Muscle of leg (tissue), 11 donors: ENCODE results near the gene FADS3. TPM values are rescaled to one million over a fixed set of nuclear protein-coding genes. Genes with fewer than 3 reads are reported as not detected.
"Not testable (repeated sequence)": the region's sequence is repeated elsewhere in the genome, so short reads cannot be mapped to it uniquely, and the experiment has no call there.

ENCODE experiments used
- DNase-seq: peaks from one replicate; pipeline ENCODE4 v3.0.0; 2013
- H3K27ac ChIP-seq: one replicate; pipeline ENCODE4 v1.5.1; 2013; ENCODE audit warnings: mild to moderate bottlenecking, low read length, control low read depth
- H3K27me3 ChIP-seq: one replicate; pipeline ENCODE4 v1.6.1; 2013; ENCODE audit warnings: low read length; ENCODE audit not compliant: control insufficient read depth, insufficient read depth
- H3K36me3 ChIP-seq: one replicate; pipeline ENCODE4 v1.6.1; 2013; ENCODE audit warnings: low read length; ENCODE audit not compliant: control insufficient read depth, insufficient read depth
- H3K4me1 ChIP-seq: one replicate; pipeline ENCODE4 v1.6.1; 2013; ENCODE audit warnings: low read length; ENCODE audit not compliant: control insufficient read depth, insufficient read depth
- H3K4me3 ChIP-seq: one replicate; pipeline ENCODE4 v1.5.1; 2013; ENCODE audit warnings: low read length, control low read depth
- H3K9me3 ChIP-seq: replicated peaks from 2 replicates; pipeline ENCODE4 v1.6.1; 2013; ENCODE audit warnings: low read depth, low read length; ENCODE audit not compliant: control insufficient read depth
- WGBS: methylation state at CpG from one replicate; pipeline ENCODE4 v1.1.5; 2013; ENCODE audit warnings: missing lambda C conversion rate; ENCODE audit not compliant: insufficient coverage; 5-methylcytosine and 5-hydroxymethylcytosine counted together
- polyA plus RNA-seq, 8 donors: library from polyadenylated mRNA; unstranded; fragments of 120-200 nt; gene quantifications; one replicate each; pipeline versions ENCODE4 v1.2.1 to v1.2.3, GENCODE V29; 2013; ENCODE audit warnings: inconsistent platforms in 1 of 8, low replicate concordance in 1 of 8; ENCODE audit not compliant: insufficient read length in 8 of 8, insufficient read depth in 1 of 8
- total RNA-seq: library from RNA; stranded (reverse); fragments of 120-200 nt; gene quantifications from one replicate; pipeline ENCODE4 v1.2.4, GENCODE V29; 2013

The FADS3 gene
- total and polyA plus RNA-seq, 9 donors: 30.5 to 43.7 (median 39.4) TPM

DNA sequence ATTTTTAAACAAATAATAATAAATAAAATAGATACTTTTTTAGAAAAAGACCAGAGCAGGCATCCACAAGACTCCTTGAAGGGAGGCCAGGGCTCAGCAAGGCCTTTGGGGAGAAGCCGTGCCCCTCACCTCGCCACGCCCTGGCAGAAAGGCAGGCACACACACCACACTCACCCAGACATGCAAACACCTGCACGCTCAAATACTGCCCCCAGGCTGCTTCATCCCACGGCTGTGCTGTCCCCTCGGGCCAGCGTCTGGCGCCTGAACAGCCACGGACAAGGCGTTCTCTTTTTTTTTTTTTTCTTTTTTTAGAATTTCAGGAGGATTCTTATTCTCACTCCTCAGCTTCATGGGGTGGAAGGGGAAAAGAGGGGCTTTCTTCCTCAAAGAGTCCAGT lies 1.5 kb downstream of the FADS3 start:
- DNase-seq: no peak
- peak overlapping the region; percentile 11 for H3K27ac ChIP-seq
- no peaks in the 10 kb centered on the region for H3K36me3 ChIP-seq
- peaks cover 2% of the 10 kb centered on the region for H3K9me3 ChIP-seq
- WGBS: 100% methylated on average over 3 of the region's 10 CpGs
- no peaks in the 10 kb centered on the region for H3K27me3 ChIP-seq
- H3K4me3 ChIP-seq: no peak overlapping the region
- H3K4me1 ChIP-seq: peaks cover 50% of the 10 kb centered on the region

DNA sequence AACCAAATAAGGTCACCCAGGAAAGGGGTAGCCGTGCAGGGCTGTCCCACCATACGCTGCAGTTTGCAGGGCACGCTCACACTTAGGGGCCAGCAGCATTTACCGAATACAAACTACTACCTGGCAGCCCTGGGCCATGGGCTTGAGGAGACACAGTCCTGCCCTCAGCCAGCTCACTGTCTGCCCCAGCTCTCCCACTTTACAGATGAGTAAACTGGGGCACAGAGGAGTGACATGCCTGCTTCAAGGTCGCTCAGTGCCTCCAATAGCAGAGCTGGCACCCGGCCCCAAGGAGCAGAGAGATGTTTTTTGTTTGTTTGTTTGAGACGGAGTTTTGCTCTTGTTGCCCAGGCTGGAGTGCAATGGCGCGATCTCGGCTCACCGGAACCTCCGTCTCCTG lies 2.8 kb downstream of the FADS3 start:
- peak overlapping the region; percentile 88 for H3K27ac ChIP-seq
- H3K27me3 ChIP-seq: no peaks in the 10 kb centered on the region
- peaks cover 57% of the 10 kb centered on the region for H3K4me1 ChIP-seq
- H3K4me3 ChIP-seq: no peak overlapping the region
- 86% methylated on average over 11 of the region's 12 CpGs for WGBS
- H3K36me3 ChIP-seq: no peaks in the 10 kb centered on the region
- H3K9me3 ChIP-seq: peaks cover 2% of the 10 kb centered on the region
- no peak for DNase-seq

DNA sequence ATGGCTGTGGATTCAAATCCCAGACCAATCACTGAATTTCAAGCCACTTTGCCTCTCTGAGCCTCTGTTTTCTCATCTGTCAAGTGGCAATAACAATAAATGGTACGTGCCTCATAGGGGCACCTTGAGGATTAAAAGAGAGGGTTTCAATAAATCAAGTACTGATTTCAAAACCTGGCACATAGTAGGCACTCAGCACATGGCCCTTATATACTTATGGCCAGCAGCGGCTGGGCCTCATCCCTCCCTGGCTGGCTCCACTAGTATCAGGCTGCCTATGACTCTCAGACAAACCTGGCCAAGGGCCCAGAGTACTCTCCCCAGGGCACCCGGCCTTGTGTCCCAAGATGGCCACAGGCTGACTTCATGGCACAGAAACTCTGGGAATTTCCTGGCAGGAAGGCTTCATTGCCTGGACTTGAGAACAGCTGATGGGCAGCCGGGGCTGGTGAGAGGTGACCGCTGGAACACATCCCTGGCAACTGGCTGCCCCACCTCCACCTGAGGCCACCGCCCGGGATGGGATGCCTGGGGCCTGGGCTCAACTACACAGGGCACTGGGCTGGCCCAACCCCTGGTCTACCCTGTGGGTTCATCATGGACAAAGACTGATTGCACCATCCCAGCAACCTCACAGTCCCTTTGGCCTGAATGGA lies 3.4 kb downstream of the FADS3 start:
- WGBS: 62% methylated on average over 3 of the region's 7 CpGs
- Histone ChIP-seq H3K27me3 (no peaks in the 10 kb centered on the region), H3K36me3 (no peaks in the 10 kb centered on the region), H3K4me1 (peaks cover 57% of the 10 kb centered on the region), H3K27ac (peak overlapping the region; percentile 88), H3K9me3 (peaks cover 2% of the 10 kb centered on the region), H3K4me3 (no peak overlapping the region)
- DNase-seq: peak; percentile 91

DNA sequence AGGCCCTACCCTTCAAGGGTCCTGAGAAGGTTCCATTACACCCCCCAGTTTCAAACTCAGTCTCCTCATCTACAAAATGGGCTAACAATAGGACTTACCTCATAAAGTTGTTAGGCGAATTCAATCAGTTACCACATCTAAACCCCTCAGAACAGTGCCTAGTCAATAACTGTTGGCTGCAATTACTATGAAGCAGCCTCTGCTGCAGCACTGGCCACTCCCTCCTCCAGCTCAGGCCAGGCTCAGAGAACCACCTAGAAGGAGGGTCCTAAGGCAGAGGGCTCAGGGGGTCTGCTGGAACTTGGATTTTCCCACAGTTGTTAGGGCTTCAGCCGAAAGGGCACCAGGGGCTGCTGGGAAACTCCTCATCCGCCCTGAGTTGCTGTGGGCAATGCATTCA lies 4.7 kb downstream of the FADS3 start:
- Histone ChIP-seq H3K4me1 (peaks cover 56% of the 10 kb centered on the region), H3K4me3 (no peak overlapping the region), H3K27me3 (no peaks in the 10 kb centered on the region), H3K36me3 (no peaks in the 10 kb centered on the region), H3K9me3 (peaks cover 2% of the 10 kb centered on the region), H3K27ac (no peak overlapping the region)
- DNase-seq: no peak
- 97% methylated on average over 3 of the region's 3 CpGs for WGBS

DNA sequence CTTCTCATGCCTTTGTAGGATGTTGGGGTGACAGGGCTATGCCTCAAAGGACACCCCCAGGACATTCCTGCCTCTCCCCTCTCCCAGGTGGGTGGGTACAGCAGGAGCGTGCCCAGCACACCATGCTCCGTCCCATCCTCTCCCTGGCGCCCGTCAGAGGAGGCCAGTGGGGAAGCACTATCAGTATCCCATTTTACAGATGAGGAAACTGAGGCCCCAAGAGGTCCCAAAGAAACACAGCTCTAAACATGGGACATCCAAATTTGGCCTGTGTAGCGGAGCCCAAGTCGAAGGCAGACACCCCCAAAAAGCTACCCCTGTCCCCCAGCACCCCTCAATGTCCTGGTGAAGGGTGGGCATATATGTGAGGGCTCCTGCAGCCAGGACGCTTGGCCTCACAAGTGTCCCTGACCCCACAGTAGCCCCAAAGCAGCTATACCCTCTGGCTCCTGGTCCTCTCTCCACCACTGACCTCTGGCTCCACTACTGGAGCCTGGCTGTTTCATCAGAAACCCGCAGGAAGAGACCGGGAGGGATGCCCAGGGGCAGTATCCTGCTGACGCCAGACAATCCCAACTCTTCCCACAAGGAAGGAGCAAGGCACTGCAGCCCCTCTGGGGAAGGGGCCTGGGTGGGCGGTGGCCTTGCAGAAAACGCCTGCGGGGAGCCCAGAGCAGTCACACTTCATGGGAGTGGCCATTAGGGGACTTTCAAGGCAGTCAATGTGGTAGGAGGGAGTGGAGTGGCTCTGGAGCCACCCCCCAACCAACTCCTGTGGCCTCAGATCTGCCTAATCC lies 5.4 kb downstream of the FADS3 start:
- no peak overlapping the region for H3K27ac ChIP-seq
- no peaks in the 10 kb centered on the region for H3K27me3 ChIP-seq
- H3K36me3 ChIP-seq: no peaks in the 10 kb centered on the region
- 93% methylated on average over 3 of the region's 13 CpGs for WGBS
- peaks cover 60% of the 10 kb centered on the region for H3K4me1 ChIP-seq
- H3K9me3 ChIP-seq: peaks cover 2% of the 10 kb centered on the region
- no peak for DNase-seq
- H3K4me3 ChIP-seq: no peak overlapping the region

DNA sequence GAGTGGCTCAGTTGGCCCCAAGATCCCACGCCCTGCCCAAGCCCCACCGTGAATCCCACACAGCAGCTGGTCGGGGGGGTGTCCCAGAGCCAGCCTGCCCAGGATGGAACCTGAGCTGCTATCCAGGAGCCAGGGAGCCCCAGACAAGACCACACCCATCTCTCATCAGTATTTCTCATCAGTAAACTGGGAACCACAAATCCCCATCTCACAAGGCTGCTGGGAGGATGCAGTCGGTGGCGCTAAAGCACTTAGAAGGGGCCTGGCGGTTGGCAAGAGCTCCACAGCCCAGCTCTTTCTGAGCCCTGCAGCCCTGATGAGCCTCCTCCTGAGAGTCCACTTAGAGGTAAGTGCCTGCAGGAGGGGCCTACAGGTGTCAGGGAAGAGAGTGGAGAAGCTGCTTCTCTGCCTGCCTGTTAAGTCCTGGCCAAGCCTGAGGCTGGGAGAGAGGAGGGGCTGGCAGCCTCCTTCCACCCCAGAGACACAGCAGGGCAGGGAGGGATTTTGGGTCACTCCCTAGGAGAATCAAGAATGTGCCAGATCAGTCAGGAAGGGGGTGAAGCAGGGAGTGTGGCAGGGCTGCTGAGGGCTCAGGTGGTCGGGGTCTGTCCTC lies 6.1 kb downstream of the FADS3 start:
- Histone ChIP-seq H3K9me3 (peaks cover 2% of the 10 kb centered on the region), H3K4me1 (peaks cover 53% of the 10 kb centered on the region), H3K36me3 (no peaks in the 10 kb centered on the region), H3K27ac (no peak overlapping the region), H3K27me3 (no peaks in the 10 kb centered on the region), H3K4me3 (no peak overlapping the region)
- 67% methylated on average over 4 of the region's 7 CpGs for WGBS
- DNase-seq: no peak

DNA sequence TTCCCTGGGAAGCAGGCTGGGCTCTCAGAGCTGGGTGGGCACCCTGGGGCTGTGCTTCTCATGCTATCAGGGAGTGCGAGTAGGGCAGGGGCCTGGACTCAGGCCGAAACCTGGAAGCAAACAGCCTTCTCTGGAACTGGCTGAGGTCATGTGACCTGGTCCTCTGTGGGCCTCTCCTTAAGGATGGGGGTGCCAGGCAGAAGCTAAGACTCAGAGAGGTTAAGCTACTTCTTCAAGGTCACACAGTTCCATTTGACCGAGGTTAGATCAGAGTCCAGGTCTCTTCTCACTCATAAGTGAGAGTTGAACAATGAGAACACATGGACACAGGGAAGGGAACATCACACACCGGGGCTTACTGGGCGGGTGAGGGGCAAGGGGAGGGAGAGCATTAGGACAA lies 7.4 kb downstream of the FADS3 start:
- H3K4me1 ChIP-seq: peaks cover 55% of the 10 kb centered on the region
- H3K36me3 ChIP-seq: peaks cover 1% of the 10 kb centered on the region
- no peak overlapping the region for H3K4me3 ChIP-seq
- no peak for DNase-seq
- H3K27me3 ChIP-seq: no peaks in the 10 kb centered on the region
- peaks cover 2% of the 10 kb centered on the region for H3K9me3 ChIP-seq
- 75% methylated on average over 3 of the region's 5 CpGs for WGBS
- H3K27ac ChIP-seq: no peak overlapping the region

DNA sequence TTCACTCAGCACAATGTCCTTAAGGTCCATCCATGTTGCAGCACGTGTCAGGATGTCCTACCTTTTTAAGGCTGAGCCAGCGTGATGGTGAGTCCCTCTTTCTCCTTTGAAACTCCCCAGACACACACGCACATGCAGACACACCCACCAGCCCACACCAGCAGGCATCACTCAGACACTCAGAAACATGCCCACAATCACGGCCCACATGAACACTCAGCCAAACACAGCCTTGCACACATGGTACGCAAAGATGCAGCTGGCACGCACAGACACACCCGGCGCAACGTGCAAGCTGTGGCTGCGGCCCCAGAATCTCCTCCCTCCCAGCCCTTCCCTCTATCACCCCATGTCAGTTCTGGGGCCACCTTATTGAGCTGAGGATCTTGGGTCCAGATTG lies 8.0 kb downstream of the FADS3 start:
- no peak overlapping the region for H3K4me3 ChIP-seq
- H3K27ac ChIP-seq: no peak overlapping the region
- H3K36me3 ChIP-seq: peaks cover 7% of the 10 kb centered on the region
- H3K9me3 ChIP-seq: peaks cover 2% of the 10 kb centered on the region
- WGBS: 81% methylated on average over 4 of the region's 10 CpGs
- H3K4me1 ChIP-seq: peaks cover 50% of the 10 kb centered on the region
- no peaks in the 10 kb centered on the region for H3K27me3 ChIP-seq
- no peak for DNase-seq

DNA sequence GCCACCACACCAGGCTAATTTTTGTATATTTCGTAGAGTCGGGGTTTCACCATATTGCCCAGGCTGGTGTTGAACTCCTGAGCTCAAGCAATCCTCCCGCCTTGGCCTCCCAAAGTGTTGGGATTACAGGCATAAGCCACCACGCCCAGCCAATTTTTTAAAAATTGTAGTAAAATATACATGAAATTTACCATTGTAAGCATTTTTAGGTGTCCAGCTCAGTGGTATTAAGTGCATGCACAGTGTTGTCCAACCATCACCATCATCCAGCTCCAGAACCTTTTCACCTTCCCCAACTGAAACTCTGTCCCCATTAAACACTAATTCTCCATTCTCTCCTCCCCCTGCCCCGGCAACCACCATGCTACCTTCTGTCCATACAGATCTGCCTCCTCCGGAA lies 8.5 kb downstream of the FADS3 start:
- no peak overlapping the region for H3K4me3 ChIP-seq
- 38% methylated on average over 2 of the region's 6 CpGs for WGBS

DNA sequence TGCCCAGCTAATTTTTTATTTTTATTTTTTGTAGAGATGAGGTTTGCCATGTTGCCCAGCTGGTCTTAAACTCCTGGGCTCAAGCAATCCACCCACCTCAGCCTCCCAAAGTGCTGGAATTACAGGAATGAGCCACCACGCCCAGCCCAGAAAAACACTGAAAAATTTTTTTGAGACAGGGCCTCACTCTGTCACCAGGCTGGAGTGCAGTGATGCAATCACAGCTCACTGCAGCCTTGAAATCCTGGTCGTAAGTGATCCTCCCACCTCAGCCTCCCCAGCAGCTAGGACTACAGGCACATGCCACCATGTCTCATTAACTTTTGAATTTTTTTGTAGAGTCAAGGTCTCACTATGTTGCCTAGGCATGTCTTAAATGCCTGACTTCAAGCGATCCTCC lies 9.1 kb downstream of the FADS3 start:
- not testable (repeated sequence) for H3K9me3 ChIP-seq, H3K27me3 ChIP-seq, DNase-seq, H3K4me3 ChIP-seq, H3K27ac ChIP-seq
- peaks cover 40% of the 10 kb centered on the region for H3K4me1 ChIP-seq
- WGBS: 86% methylated on average over 2 of the region's 3 CpGs
- peaks cover 15% of the 10 kb centered on the region for H3K36me3 ChIP-seq

More for the DNA sequence above, 8.5 kb downstream of the FADS3 start:
- peaks cover 11% of the 10 kb centered on the region for H3K36me3 ChIP-seq
- peaks cover 46% of the 10 kb centered on the region for H3K4me1 ChIP-seq
- no peak for DNase-seq
- H3K27me3 ChIP-seq: no peaks in the 10 kb centered on the region
- H3K27ac ChIP-seq: no peak overlapping the region
- H3K9me3 ChIP-seq: peaks cover 2% of the 10 kb centered on the region
